GM19035 (cell line): ENCODE results near the gene TMEM163.
"Not testable (repeated sequence)": the region's sequence is repeated elsewhere in the genome, so short reads cannot be mapped to it uniquely, and the experiment has no call there.

ENCODE experiments used
- ATAC-seq: cut with Tn5 transposase; IDR thresholded peaks from one replicate; pipeline ENCODE4 v1.9.1; 2021; ENCODE audit not compliant: unreplicated experiment

Gene TMEM163

GRCh38 chr2:134583462-134583861, 135.3 kb downstream of the TMEM163 start:
- no peak for ATAC-seq

GRCh38 chr2:134582547-134582899, 136.3 kb downstream of the TMEM163 start:
- no peak for ATAC-seq

GRCh38 chr2:134581877-134582546, 136.8 kb downstream of the TMEM163 start:
- ATAC-seq, result no peak

GRCh38 chr2:134578316-134578715, 140.5 kb downstream of the TMEM163 start:
- ATAC-seq, result no peak

GRCh38 chr2:134576478-134576877, 142.3 kb downstream of the TMEM163 start:
- ATAC-seq, result no peak

GRCh38 chr2:134575888-134576287, 142.9 kb downstream of the TMEM163 start:
- no peak for ATAC-seq

- no peak for ATAC-seq
These were observed 144.0 kb downstream of the TMEM163 start for GRCh38 chr2:134574611-134575330.

GRCh38 chr2:134573724-134574123, 145.1 kb downstream of the TMEM163 start:
- no peak for ATAC-seq

GRCh38 chr2:134573085-134573370, 145.8 kb downstream of the TMEM163 start:
- ATAC-seq, result no peak

- ATAC-seq, result no peak
These were observed 146.3 kb downstream of the TMEM163 start for GRCh38 chr2:134572314-134573084.

GRCh38 chr2:134570676-134571075, 148.1 kb downstream of the TMEM163 start:
- ATAC-seq, result no peak

- no peak for ATAC-seq
These were observed 150.4 kb downstream of the TMEM163 start for GRCh38 chr2:134568413-134568812.

- ATAC-seq, result no peak
These were observed 151.1 kb downstream of the TMEM163 start for GRCh38 chr2:134567666-134568065.

GRCh38 chr2:134564955-134565354, 153.8 kb downstream of the TMEM163 start:
- not testable (repeated sequence) for ATAC-seq

- peak; percentile 52 for ATAC-seq
These were observed 154.3 kb downstream of the TMEM163 start for GRCh38 chr2:134564549-134564948.

- no peak for ATAC-seq
These were observed 160.5 kb downstream of the TMEM163 start for GRCh38 chr2:134558208-134558830.

GRCh38 chr2:134555411-134555810, 163.4 kb downstream of the TMEM163 start:
- no peak for ATAC-seq

GRCh38 chr2:134553657-134554056, 165.1 kb downstream of the TMEM163 start:
- ATAC-seq, result no peak

GRCh38 chr2:134550566-134551164, 168.1 kb downstream of the TMEM163 start:
- no peak for ATAC-seq

- ATAC-seq, result no peak
These were observed 169.7 kb downstream of the TMEM163 start for GRCh38 chr2:134549104-134549503.

GRCh38 chr2:134540990-134541389, 177.8 kb downstream of the TMEM163 start:
- no peak for ATAC-seq
